Upper lobe of left lung (tissue), 6 donors: ENCODE measurements around the gene GCG. TPM values are rescaled to one million over a fixed set of nuclear protein-coding genes. Genes with fewer than 3 reads are reported as not detected.

Source experiments
- ATAC-seq, 2 donors: fragments of 200-7000 bp; cut with Tn5 transposase; one replicate each; pipeline ENCODE4 v1.9.1; 2022; ENCODE audit warnings: mild to moderate bottlenecking in 2 of 2, moderate library complexity in 2 of 2; ENCODE audit not compliant: low FRiP score in 2 of 2
- DNase-seq, 2 donors: peaks; one replicate each; pipeline ENCODE4 v3.0.0-alpha.2; 2019 to 2020
- H3K27ac ChIP-seq, 4 donors: fragments of 200-600 bp; sonication (generic); one replicate each; pipeline ENCODE4 v1.5.1; 2016 to 2019
- H3K27me3 ChIP-seq, 4 donors: fragments of 200-600 bp; sonication (generic); one replicate each; pipeline ENCODE4 v1.5.1; 2017 to 2019
- H3K36me3 ChIP-seq, 4 donors: fragments of 200-600 bp; sonication (generic); one replicate each; pipeline ENCODE4 v1.5.1; 2016 to 2019
- H3K4me1 ChIP-seq, 4 donors: fragments of 200-600 bp; sonication (generic); one replicate each; pipeline ENCODE4 v1.5.1; 2018 to 2019
- H3K4me3 ChIP-seq, 4 donors: fragments of 200-600 bp; sonication (generic); one replicate each; pipeline ENCODE4 v1.5.1; 2017 to 2019; ENCODE audit warnings: mild to moderate bottlenecking in 2 of 4, moderate library complexity in 1 of 4
- H3K9me3 ChIP-seq, 4 donors: fragments of 200-600 bp; sonication (generic); one replicate each; pipeline ENCODE4 v1.5.1; 2018 to 2019
- CTCF ChIP-seq, 6 experiments: fragments of 450-650 bp in 4 of 6; fragments of 200-600 bp in 2 of 6; sonication (generic) in 2 of 6; IDR thresholded peaks; one replicate each; pipeline ENCODE4 v1.5.1; 2016 to 2019; ENCODE audit warnings: antibody characterized with exemption in 6 of 6
- EP300 ChIP-seq, 4 donors: sonication (generic); formaldehyde crosslinking; IDR thresholded peaks; one replicate each; pipeline ENCODE4 v1.5.1; 2017; ENCODE audit warnings: antibody characterized with exemption in 4 of 4, control low read depth in 2 of 4
- POLR2A ChIP-seq, 4 donors: fragments of 450-650 bp; IDR thresholded peaks; one replicate each; pipeline ENCODE4 v1.5.1; 2016 to 2017; ENCODE audit warnings: antibody characterized with exemption in 4 of 4, mild to moderate bottlenecking in 2 of 4
- POLR2AphosphoS5 ChIP-seq, 2 donors: sonication (generic); formaldehyde crosslinking; IDR thresholded peaks; one replicate each; pipeline ENCODE4 v1.5.1; 2017; ENCODE audit warnings: antibody characterized with exemption in 2 of 2
- WGBS, 2 donors: methylation state at CpG; one replicate each; pipeline ENCODE4 v1.1.5; 2017 to 2018; 5-methylcytosine and 5-hydroxymethylcytosine counted together
- total RNA-seq, 6 donors: library from RNA; depleted of rRNA in 4 of 6; stranded (reverse); fragments of >200 nt in 4 of 6; gene quantifications; one replicate each; pipeline versions ENCODE4 v1.1.0 to v1.2.1, GENCODE V29; 2016 to 2021
- donor health status: DM: no; HTN: no; CAD: no; lungs with moderate emphysema.
- donor health status: DM: no; HTN: yes; CAD: no; lungs with severe emphysema.

The GCG gene
- total RNA-seq, 6 donors from 2014 or later = 0.23 TPM; not detected in 5

DNA sequence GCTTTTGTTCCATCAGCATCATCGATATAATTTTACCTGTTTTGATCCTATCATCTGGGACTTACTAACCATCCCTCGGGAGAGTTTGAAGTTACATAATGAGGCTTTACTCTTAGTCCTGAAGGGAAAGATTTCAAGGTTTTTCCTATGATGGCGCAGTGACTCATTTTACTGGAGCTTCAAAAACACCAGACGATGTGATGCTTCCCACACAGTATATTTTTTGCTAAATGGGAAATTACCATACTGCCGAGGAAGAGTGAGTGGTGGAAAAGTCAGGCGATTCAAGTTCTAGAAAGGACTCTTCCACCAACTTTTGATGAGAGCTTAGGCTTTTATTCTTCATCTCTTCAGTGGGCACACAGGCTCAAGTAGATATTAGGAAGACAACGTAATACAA is 44.6 kb upstream of the GCG start:
- Histone ChIP-seq H3K9me3 (no peaks in the 10 kb centered on the region), H3K27me3 (no peaks in the 10 kb centered on the region), H3K27ac (no peak overlapping the region), H3K36me3 (no peaks in the 10 kb centered on the region), H3K4me3 (no peak overlapping the region), H3K4me1 (no peaks in the 10 kb centered on the region)
- TF ChIP-seq CTCF (IDR thresholded peaks at IDR 0.05) = no peak
- TF ChIP-seq EP300 (IDR thresholded peaks at IDR 0.05) = no peak
- TF ChIP-seq POLR2A (IDR thresholded peaks at IDR 0.05) = no peak
- TF ChIP-seq POLR2AphosphoS5 (IDR thresholded peaks at IDR 0.05) = no peak
- WGBS, 2 donors = 83 to 93% methylated on average over 7 of the region's 7 CpGs
- DNase-seq (no peak), ATAC-seq (no peak)

DNA sequence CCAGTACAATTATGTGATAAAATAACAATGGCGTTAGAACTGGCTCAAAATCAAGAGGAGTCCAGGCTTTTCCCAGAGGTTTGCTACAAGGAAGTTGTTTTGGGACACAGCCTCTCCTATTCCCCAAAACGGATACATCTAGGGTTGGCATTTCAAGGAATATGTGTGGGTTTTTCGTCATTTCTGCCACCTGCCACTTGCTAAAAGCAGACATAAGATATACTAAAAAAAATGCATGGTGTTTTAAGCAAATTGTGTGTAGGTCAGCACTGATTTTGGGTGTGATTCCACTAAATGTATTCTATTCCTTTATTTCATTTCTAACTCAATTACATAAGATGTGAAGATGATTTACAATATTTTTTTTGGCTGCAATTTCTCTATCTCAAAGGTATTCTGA is 36.4 kb upstream of the GCG start:
- ATAC-seq = no peak

GRCh38 chr2:162185541-162186232 is 33.6 kb upstream of the GCG start:
- H3K9me3 ChIP-seq = no peaks in the 10 kb centered on the region
- no peak for ATAC-seq
- no peaks in the 10 kb centered on the region for H3K27me3 ChIP-seq
- TF ChIP-seq POLR2A (IDR thresholded peaks at IDR 0.05) (no peak), EP300 (IDR thresholded peaks at IDR 0.05) (no peak), CTCF (IDR thresholded peaks at IDR 0.05) (no peak), POLR2AphosphoS5 (IDR thresholded peaks at IDR 0.05) (no peak)
- DNase-seq = no peak
- no peak overlapping the region for H3K4me3 ChIP-seq
- H3K27ac ChIP-seq = no peak overlapping the region
- 83% methylated on average over 5 of the region's 5 CpGs for WGBS, 2 donors
- H3K4me1 ChIP-seq = no peaks in the 10 kb centered on the region
- H3K36me3 ChIP-seq = no peaks in the 10 kb centered on the region

More for the DNA sequence above, 36.4 kb upstream of the GCG start:
- DNase-seq = no peak
- TF ChIP-seq POLR2A (IDR thresholded peaks at IDR 0.05) = no peak
- TF ChIP-seq EP300 (IDR thresholded peaks at IDR 0.05) = no peak
- no peak for TF ChIP-seq CTCF (IDR thresholded peaks at IDR 0.05)
- no peak for TF ChIP-seq POLR2AphosphoS5 (IDR thresholded peaks at IDR 0.05)
- H3K9me3 ChIP-seq = no peaks in the 10 kb centered on the region
- 76 to 81% methylated on average over 3 of the region's 3 CpGs for WGBS, 2 donors
- no peak overlapping the region for H3K4me3 ChIP-seq
- no peaks in the 10 kb centered on the region for H3K27me3 ChIP-seq
- H3K4me1 ChIP-seq = no peaks in the 10 kb centered on the region
- H3K27ac ChIP-seq = no peak overlapping the region
- H3K36me3 ChIP-seq = no peaks in the 10 kb centered on the region

DNA sequence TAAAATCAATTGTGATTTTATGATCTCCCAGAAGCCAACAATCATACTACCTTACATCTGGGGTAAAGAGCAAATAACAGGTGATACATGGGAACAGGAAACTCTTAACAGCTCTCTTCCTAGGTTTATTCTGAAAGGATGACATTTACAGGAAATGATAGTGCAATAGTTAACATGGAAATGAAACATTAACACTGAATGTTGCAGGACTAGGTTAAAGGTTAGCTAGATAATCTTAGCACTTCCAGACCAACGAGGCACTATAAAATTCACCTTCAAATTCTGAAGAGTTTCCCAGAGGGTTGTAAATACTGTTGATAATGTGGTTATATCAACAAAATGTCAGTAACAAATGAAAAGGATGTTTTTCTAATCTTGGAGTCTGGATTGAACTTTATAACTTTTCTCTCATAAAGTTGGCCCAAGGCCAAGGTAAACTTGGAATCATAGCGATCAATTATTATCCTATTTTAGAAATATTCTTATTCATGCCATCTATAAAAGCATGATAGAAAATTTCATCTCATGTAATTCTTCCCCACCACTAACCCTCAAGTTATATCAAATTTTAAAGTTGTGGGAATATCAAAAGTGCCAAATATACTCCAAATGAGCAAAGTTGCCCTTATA is 32.9 kb upstream of the GCG start:
- Histone ChIP-seq H3K27me3 (no peaks in the 10 kb centered on the region), H3K36me3 (no peaks in the 10 kb centered on the region), H3K4me3 (no peak overlapping the region), H3K9me3 (no peaks in the 10 kb centered on the region), H3K27ac (no peak overlapping the region), H3K4me1 (no peaks in the 10 kb centered on the region)
- ATAC-seq (no peak), DNase-seq (no peak)
- TF ChIP-seq CTCF (IDR thresholded peaks at IDR 0.05) (no peak), POLR2AphosphoS5 (IDR thresholded peaks at IDR 0.05) (no peak), POLR2A (IDR thresholded peaks at IDR 0.05) (no peak), EP300 (IDR thresholded peaks at IDR 0.05) (no peak)
- WGBS, 2 donors = 27 to 42% methylated on average over 2 of the region's 2 CpGs

DNA sequence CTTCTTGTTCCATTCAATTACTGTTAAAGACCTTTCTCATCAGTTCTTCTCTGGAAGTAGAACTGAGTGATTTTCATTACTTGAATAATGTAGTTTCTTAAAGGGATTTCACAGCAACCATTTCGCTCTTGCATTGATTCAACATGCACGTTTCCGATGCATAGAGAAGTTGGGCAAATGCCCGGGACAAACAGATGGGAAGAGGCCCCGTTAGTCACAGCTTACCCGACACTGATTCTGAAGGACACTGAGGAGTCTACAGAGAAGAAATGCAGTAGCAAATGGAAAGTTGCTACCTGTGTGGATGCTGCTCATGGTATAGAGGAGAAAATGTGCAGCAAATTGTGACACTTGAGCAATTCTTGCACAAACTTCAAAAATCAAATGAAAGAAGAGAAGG is 32.3 kb upstream of the GCG start:
- ATAC-seq (no peak), DNase-seq (no peak)
- Histone ChIP-seq H3K36me3 (no peaks in the 10 kb centered on the region), H3K27me3 (no peaks in the 10 kb centered on the region), H3K4me1 (no peaks in the 10 kb centered on the region), H3K9me3 (no peaks in the 10 kb centered on the region), H3K27ac (no peak overlapping the region), H3K4me3 (no peak overlapping the region)
- no peak for TF ChIP-seq POLR2AphosphoS5 (IDR thresholded peaks at IDR 0.05)
- no peak for TF ChIP-seq CTCF (IDR thresholded peaks at IDR 0.05)
- TF ChIP-seq EP300 (IDR thresholded peaks at IDR 0.05) = no peak
- no peak for TF ChIP-seq POLR2A (IDR thresholded peaks at IDR 0.05)
- 92% methylated on average over 6 of the region's 6 CpGs for WGBS, 2 donors
